Measurements from ENCODE around the gene LARP6.
"Not testable (repeated sequence)": the region's sequence is repeated elsewhere in the genome, so short reads cannot be mapped to it uniquely, and the experiment has no call there.

The LARP6 gene

DNA sequence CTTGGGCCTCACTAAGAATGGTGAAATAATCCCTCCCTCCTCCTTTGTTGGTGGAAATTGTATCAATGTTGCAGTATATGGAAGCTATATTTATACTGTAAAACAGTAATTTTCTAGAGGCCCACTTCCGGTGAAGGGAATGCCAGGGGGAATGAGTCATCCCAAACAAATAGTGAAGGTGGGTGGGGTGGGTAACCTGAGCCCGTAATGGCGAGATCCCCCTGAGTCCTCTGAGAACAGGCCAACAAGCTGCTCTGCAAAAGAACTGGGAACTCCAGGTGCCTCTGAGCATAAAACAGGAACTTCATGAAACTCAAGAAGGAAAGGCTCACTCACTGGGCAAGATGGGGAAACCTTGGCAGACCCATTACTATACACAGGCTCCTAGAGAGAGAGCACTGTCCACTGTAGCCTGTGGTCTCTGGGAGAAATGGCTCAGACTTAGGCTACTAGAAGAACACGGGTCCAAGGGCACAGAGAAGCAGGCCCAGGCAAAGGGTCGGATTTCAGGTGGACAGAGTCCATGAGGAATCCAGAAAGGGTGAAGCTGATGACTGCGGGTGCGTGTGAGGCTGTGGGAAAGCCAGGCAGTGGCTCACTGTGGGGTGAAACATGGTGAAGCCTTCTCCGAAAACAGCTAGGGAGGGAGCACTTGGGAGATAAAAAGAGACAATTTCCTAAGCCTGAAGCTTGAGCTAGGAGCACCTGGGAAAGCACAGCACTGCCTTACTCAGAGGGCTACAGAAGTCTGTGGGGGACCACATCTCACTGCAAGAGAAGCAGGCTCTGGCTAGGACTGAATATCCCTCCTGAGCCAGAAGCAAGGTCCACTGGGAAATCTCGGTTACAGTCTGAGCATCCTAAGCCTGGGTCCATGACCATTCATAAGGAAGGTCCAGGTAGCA is 19.8 kb downstream of the LARP6 start:
- peak; percentile 41 for DNase-seq
- in situ Hi-C loops (cut with MboI; ENCODE audit: low pct_unique_long_range_greater_than_20kb, low sequenced_read_pairs): no loop called here

DNA sequence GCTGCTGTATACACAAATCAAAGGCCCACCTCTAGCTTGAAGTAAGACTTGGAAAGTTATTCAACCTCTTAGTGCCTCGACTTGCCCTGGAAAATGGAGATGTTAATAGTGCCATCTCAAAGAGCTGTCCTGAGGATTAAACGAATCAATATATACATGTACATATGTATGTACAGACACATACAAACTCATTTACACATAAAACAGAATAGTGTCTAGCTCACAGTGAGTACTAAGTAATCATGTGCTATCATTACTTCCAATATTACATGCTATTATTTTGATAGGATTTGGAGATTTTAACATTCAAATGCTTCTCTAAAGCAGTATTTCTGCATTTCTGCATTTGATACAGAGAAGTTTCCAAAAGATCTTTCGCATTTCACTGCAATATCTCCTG is 20.5 kb downstream of the LARP6 start:
- in situ Hi-C loops (cut with MboI; ENCODE audit: low pct_unique_long_range_greater_than_20kb, low sequenced_read_pairs): no loop called here
- no peak for DNase-seq

DNA sequence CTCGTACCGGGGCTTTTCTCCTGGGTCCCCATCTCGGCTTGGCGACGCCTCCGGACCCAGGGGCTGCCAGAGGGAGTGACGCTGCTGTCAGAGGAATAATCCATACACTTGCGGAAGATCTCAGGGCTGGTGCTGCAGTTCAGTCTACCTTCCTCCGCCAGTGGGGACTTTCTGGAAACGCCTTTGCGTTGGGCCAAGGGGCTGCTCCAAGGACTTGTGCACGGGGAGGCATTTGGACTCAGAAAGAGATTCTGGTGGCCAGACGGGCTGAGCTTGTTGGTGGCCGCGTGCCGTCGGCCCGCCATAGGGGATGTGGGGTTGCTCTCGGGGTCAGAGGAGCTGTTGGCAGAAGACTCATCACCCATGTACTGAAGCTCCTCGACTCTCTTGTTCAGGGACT is 21.8 kb downstream of the LARP6 start:
- no peak for DNase-seq
- in situ Hi-C loops (cut with MboI; ENCODE audit: low pct_unique_long_range_greater_than_20kb, low sequenced_read_pairs): no loop called here

DNA sequence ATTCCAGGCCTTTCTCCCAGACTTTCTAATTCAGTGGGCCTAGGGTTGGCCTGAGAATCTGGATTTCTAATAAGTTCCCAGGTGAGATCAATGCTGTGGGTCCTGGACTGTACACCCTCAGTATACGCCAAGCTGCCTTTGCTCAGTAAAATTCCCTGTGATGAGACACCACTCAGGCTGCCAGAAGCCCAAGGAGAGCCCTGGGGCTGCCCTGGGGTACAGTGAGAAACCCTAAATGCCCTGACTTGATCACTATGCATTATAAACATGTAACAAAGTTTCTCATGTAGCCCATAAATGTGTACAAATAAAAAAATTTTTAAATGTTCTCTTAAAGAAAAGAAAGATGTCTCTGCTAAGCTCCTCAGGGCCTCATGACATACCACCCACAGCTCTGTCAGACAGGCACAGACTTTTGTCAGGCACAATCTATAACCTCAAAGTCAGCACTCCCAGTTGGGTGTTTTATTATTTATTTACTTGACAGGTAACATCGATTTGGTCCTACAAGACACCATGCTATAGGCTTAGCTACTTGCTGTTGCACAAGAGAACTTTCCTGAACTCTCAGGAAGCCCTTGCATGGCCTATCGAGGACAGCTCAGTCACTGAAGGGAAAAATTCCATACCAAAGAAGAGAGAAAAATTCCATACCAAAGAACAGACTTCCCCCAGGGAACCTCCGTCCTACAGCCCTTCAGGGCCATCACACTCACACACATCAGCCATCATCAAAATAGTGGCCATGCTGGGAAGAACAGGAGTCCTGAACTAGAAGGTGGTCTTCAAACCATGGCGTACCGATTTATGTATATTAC is 22.7 kb downstream of the LARP6 start:
- no peak for DNase-seq
- in situ Hi-C loops (cut with MboI; ENCODE audit: low pct_unique_long_range_greater_than_20kb, low sequenced_read_pairs): no loop called here

DNA sequence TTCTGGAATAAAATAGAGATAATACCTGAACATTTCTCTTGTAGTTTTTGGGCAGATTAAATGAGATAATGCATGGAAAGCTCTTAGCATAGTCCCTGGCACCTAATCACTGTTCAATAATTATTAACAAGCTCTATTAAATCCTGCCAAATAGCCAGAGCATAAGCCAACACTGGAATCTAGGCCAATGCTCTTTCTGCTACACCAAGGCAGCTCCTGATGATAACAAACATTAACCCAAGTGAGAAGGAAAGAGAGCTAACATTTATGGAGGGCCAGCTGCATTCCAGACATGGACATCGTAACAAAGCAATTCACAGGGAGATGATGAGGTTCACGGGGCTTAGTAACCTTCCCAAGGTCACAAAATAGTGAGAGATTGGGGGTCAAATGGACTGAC is 23.3 kb downstream of the LARP6 start:
- in situ Hi-C loops (cut with MboI; ENCODE audit: low pct_unique_long_range_greater_than_20kb, low sequenced_read_pairs): no loop called here
- DNase-seq: no peak

DNA sequence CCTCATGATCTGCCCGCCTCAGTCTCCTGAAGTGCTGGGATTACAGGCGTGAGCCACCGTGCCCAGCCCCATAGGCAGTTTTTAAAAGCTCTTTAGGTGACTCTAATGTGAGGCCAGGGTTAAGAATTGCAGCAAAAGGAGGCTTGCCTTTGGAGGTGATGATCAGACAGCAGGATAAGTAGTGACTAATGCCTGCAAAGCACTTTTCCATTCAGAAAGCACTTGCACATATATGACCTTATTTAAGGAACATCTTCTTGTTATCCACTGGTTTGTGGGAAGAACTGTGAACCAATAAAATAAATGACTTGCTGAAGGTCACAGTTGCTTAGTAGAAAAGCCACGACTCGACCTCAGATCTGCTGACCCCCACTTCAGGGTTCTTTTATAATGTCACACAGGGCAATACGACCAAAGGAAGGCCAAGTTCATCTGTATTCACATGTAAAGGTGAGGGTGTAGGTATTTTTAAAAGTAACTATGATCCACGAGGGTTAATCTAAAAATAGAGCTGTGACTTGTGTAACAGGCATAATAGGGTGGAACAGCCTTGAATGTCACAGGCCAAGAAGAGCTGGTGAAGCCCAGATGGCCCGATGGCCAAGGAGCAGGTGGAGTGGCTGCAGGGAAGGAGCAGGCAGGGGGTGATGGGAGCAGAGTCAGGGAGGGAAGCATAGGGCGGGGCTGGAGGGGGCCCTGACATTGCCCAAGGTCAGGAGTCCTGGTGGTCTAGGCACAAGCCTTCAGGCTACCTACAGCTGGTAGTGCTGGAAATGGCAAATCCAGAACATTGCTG is 24.4 kb downstream of the LARP6 start:
- in situ Hi-C loops (cut with MboI; ENCODE audit: low pct_unique_long_range_greater_than_20kb, low sequenced_read_pairs): no loop called here
- no peak for DNase-seq

DNA sequence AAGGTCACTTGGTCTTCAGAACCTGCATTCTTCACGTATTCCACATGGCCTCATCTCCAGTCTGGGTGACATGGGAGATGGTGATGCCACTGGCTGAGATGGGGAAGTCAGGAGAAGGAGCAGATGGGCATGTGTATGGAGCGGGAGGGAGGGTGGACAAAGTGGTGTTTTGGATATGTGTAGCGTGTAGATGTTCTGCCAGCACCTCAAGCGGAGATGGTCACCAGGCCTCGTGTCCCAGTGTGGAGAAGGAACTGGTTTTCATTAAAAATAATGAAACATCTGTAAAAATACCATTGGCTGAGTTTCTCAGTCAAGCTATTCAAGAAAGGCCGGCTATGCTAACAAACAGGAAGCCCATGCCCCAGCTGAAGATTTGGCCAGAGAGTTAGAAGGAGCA is 26.2 kb downstream of the LARP6 start:
- in situ Hi-C loops (cut with MboI; ENCODE audit: low pct_unique_long_range_greater_than_20kb, low sequenced_read_pairs): no loop called here

DNA sequence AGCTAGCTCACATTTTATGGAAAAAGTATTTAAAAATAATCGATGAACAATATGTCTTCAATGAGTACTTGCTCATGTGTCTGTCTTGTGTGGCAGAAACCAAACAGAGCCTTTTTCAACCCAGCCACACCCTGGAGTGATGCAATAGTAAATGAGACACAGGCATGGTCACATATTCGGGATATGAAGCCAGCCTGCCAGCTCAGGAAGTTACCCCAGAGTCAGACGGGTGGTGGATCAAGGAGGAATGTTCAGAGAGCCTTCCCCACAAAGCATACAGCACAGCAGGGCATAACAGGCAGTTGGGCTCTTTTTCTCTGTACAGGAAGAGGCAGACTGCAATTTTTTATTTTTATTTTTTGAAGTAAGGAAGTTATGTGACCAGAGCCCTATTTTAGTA is 27.3 kb downstream of the LARP6 start:
- in situ Hi-C loops (cut with MboI; ENCODE audit: low pct_unique_long_range_greater_than_20kb, low sequenced_read_pairs): no loop called here
- peak; percentile 16 for DNase-seq

More for the DNA sequence above, 26.2 kb downstream of the LARP6 start:
- DNase-seq: no peak

DNA sequence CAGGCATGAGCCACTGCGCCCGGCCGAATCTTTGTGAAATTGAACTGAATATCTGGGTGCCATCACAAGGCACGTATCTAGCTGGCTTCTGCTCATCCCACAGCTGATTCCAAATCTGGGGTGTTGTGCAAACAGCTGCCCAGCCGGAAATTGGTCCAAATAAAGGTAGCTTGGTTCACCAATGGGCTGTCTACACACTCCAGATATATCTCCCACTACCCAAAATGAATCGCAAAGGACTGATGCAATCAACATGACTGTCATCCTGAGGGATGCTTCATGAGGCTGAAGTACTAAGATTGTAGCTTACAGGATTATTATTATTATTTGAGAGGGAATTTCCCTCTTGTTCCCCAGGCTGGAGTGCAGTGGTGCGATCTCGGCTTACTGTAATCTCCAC is 28.1 kb downstream of the LARP6 start:
- in situ Hi-C loops (cut with MboI; ENCODE audit: low pct_unique_long_range_greater_than_20kb, low sequenced_read_pairs): no loop called here

DNA sequence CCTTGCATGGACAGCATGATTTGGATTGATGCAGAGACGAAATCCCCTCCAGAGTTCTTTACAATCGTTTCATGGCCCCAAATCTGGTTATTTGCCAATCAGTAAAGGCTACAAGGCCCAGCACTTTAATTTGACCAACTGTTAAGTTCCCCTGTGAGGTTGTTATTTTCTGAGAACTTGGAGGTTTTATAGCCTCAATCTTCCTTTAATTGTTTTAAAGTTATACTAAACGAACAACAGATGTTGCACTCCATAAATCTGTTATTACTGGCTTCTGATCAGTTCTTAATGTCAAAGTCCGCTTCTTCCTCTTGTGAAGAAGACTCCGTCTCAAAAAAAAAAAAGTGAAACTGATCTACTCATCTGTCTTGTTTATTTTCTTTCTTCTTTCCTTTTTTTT is 30.8 kb downstream of the LARP6 start:
- no peak for DNase-seq
- in situ Hi-C loops (cut with MboI; ENCODE audit: low pct_unique_long_range_greater_than_20kb, low sequenced_read_pairs): no loop called here

More for the DNA sequence above, 28.1 kb downstream of the LARP6 start:
- no peak for DNase-seq

DNA sequence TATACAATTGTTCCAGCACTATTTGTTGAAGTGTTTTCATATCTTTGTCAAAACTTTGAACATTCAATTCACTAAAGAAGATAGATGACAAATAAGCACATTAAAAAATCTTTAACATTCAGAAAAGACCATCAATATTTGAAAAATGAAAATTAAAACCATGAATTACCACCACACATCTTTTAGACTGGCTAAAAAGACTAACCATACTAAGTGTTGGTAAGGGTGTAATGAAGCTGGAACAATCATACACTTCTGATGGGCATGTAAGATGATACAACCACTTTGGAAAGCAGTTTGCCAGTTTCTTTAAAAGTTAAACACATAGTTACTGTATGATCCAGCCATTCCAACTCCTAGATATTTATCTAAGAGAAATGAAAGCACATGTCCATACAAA is 33.7 kb downstream of the LARP6 start:
- DNase-seq: no peak
- in situ Hi-C loops (cut with MboI; ENCODE audit: low pct_unique_long_range_greater_than_20kb, low sequenced_read_pairs): no loop called here

DNA sequence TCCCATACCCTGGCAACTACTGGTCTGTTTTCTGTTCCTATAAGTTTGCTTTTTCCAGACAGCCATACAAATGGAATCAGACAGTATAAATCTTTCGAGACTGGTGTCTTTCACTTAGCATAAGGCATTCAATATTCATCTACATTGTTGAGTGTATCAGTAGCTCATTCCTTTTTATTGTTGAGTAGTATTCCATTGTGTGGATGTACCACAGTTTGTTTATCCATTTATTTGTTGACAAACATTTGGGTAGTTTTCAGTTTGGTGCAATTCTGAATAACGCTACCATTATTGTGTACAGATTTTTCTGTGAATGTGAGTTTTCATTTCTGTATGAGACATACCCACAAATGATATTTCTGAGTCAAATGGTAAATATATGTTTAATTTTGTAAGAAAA is 35.4 kb downstream of the LARP6 start:
- no peak for DNase-seq
- in situ Hi-C loops (cut with MboI; ENCODE audit: low pct_unique_long_range_greater_than_20kb, low sequenced_read_pairs): no loop called here

DNA sequence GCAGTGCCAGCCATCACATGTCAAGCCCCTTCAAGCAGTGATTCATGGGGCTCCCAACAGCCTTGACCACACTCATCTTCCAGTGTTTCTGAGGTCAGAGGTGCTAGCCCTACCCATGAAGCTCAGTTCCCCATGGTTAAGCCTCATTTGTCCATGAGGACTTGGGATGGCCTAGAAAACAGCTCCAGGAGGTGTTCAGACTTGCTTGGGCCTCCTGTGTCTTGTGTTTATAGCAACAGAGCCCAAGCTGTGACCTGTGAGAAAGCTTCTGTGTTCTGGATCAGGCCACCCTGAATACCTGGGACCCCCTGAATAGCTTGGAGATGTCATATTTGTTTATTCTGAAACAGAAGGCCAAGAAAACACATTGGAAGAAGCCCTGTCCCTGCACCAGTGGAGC is 36.7 kb downstream of the LARP6 start:
- in situ Hi-C loops (cut with MboI; ENCODE audit: low pct_unique_long_range_greater_than_20kb, low sequenced_read_pairs): no loop called here
- no peak for DNase-seq

DNA sequence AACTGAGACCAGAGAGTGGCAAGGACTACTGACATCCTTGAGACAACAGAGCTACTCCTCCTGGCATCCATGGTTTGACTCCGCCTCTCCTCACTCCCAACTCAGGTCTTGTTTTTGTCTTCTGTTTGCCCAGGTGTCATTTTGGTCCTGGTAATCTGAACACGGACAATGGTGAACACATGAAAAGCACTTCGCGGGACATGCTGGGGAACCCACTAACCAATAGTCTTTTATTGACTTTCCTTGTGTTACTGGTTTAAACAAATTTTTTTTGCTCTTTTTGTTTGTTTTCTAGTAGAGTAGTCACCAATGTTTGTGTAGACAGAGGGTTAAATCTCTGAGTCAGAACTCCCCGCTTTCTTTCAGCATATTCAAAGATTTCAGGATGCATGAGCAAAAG is 38.4 kb downstream of the LARP6 start:
- DNase-seq: no peak
- in situ Hi-C loops (cut with MboI; ENCODE audit: low pct_unique_long_range_greater_than_20kb, low sequenced_read_pairs): no loop called here

DNA sequence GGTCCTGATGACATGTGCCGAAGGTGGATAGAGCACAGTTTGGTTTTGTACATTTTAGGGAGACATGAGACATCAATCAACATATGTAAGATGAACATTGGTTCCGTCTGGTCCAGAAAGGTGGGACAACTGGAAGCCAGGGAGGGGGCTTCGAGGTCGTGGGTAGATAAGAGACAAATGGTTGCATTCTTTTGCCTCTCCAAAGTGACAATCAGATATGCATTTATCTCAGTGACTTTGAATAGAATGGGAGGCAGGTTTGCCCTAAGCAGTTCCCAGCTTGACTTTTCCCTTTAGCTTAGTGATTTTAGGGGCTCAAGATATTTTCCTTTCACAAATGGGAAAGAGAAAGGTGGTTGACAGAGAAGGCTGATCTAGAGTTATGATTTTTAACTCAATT is 38.9 kb downstream of the LARP6 start:
- in situ Hi-C loops (cut with MboI; ENCODE audit: low pct_unique_long_range_greater_than_20kb, low sequenced_read_pairs); DNase-seq: not testable (repeated sequence)

DNA sequence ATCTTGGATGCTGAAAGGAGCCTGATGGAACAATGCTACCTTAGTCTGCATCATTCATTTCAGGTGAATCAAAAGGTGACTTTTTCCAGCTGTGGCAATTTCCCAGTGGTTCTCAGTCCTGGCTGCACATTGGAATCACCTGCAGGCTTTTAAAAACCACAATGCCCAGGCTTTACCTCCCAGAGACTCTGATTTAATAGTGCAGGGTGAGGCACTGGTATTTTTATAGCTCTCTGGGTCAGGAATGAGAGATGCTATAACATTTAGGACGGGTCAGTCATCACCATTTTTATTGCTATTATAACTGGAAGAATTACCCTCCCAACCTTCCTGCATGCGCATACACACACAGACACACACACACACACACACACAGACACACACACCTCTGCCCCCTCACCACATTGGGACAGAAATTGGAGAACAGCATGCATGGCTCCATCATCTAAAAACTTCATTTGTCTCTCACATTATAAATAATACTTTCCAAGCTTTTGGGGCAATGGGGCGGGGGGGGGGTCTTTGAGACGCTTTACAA is 41.1 kb downstream of the LARP6 start:
- no peak for DNase-seq
- in situ Hi-C loops (cut with MboI; ENCODE audit: low pct_unique_long_range_greater_than_20kb, low sequenced_read_pairs): no loop called here

DNA sequence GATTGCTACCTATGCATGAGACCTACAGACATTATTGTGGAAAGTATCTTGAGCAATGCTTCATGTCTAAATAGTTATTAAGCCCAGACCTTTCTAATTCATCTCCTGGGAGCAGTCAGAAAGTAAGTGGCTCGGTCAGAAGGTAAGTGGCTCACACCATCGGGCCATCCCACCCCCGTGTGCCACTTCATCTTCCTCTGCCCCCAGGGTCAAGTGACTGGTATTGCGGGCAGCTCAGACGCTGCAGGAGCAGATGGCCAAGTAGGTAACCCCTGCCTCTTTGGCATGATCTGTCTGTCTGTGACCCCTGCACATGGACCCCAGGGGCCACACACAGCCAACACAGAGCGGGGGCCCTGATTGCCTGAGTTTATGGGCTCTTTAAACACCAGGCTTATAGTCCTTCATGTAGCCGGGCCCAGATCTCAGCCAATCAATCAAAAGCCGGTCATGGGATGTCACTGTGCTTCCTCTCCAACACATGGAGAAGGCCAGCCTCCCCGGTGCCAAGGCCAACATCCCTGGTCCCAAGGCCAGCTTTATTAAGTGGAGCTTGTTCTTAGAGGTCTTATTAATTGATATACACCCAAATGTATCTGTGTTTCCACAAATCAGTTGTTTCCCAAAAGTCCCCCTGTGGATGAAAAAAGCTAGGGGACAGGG is 42.9 kb downstream of the LARP6 start:
- in situ Hi-C loops (cut with MboI; ENCODE audit: low pct_unique_long_range_greater_than_20kb, low sequenced_read_pairs): no loop called here
- DNase-seq: no peak

DNA sequence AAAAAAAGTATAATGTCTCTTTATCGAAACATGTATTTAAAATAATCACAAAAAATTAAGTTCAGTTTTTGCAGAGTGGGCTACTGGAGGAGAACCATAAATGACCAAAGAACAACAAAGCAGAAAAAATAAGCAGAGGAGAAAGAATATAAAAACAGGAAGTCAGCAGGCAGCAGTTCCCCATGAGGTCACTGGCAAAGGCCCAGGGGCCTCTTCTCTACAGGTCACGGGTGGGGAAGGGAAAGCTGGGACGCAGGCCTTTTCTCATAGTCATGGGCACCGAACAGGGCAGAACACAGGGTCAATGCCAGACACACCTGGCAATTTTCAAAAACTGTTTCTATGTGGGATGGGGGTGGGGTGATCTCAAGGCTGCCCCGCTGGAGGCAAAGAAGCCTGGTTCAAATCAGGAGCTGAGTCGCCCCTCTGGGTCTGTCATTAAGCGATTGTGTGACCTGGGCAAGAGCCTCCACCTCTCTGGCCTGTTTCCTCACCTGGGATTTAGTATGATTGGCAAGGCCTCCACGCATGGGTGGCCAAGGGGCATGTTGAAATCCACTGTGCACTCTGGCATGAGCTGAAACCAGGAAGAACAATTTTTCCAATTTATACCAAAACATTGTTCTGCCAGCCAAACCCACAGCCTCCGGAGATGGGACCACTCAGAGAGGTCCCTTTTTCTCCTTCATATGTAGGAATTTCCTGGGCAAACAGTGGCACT is 46.8 kb downstream of the LARP6 start:
- in situ Hi-C loops (cut with MboI; ENCODE audit: low pct_unique_long_range_greater_than_20kb, low sequenced_read_pairs): no loop called here
- peak; percentile 62 for DNase-seq
